ENCODE results near the gene KCNJ1. TPM values are rescaled to one million over a fixed set of nuclear protein-coding genes. Genes with fewer than 3 reads are reported as not detected.

The KCNJ1 gene
- total RNA-seq, 3 donors from 2014 or later (not counting 1 experiment from before 2014, with no cell fraction given), result not detected

DNA sequence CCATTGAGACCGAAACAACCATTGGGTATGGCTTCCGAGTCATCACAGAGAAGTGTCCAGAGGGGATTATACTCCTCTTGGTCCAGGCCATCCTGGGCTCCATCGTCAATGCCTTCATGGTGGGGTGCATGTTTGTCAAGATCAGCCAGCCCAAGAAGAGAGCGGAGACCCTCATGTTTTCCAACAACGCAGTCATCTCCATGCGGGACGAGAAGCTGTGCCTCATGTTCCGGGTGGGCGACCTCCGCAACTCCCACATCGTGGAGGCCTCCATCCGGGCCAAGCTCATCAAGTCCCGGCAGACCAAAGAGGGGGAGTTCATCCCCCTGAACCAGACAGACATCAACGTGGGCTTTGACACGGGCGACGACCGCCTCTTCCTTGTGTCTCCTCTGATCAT lies 44.6 kb upstream of the KCNJ1 start:
- H3K27me3 Mint-ChIP-seq (ENCODE audit: low read depth in 2 of 2), result peaks cover 54 to 67% of the 10 kb centered on the region in 2 donors
- intact Hi-C loops (cut with micrococcal nuclease), result no loop called here
- Histone ChIP-seq H3K9me3 (ENCODE audit: control insufficient read depth, insufficient read depth, low read length) (no peaks in the 10 kb centered on the region), H3K27me3 (ENCODE audit: control insufficient read depth, insufficient read depth, low read length) (peaks cover 18% of the 10 kb centered on the region), H3K27ac (ENCODE audit: low read length) (no peak overlapping the region), H3K36me3 (ENCODE audit: control insufficient read depth, insufficient read depth, low read length) (no peaks in the 10 kb centered on the region), H3K4me1 (ENCODE audit: control insufficient read depth, insufficient read depth, low read length) (peaks cover 6% of the 10 kb centered on the region), H3K4me3 (ENCODE audit: low read length) (no peak overlapping the region)
- no peaks in the 10 kb centered on the region for H3K4me1 Mint-ChIP-seq
- DNase-seq, result no peak
- 94% methylated on average over 18 of the region's 18 CpGs for WGBS (ENCODE audit: insufficient coverage)
- no peak overlapping the region for H3K27ac Mint-ChIP-seq
- H3K36me3 Mint-ChIP-seq, result no peaks in the 10 kb centered on the region
- no peak for ATAC-seq
- H3K9me3 Mint-ChIP-seq, result peaks cover 0 to 4% of the 10 kb centered on the region in 2 donors
- TF ChIP-seq, protein P1, sequence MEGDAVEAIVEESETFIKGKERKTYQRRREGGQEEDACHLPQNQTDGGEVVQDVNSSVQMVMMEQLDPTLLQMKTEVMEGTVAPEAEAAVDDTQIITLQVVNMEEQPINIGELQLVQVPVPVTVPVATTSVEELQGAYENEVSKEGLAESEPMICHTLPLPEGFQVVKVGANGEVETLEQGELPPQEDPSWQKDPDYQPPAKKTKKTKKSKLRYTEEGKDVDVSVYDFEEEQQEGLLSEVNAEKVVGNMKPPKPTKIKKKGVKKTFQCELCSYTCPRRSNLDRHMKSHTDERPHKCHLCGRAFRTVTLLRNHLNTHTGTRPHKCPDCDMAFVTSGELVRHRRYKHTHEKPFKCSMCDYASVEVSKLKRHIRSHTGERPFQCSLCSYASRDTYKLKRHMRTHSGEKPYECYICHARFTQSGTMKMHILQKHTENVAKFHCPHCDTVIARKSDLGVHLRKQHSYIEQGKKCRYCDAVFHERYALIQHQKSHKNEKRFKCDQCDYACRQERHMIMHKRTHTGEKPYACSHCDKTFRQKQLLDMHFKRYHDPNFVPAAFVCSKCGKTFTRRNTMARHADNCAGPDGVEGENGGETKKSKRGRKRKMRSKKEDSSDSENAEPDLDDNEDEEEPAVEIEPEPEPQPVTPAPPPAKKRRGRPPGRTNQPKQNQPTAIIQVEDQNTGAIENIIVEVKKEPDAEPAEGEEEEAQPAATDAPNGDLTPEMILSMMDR (IDR thresholded peaks at IDR 0.05), result no peak
- H3K4me3 Mint-ChIP-seq, result no peak overlapping the region

- no peak for DNase-seq
- Mint-ChIP-seq H3K27me3 (ENCODE audit: low read depth in 2 of 2) (peaks cover 56 to 69% of the 10 kb centered on the region in 2 donors), H3K4me1 (peaks cover 2% of the 10 kb centered on the region in 2 donors), H3K36me3 (no peaks in the 10 kb centered on the region), H3K9me3 (peaks cover 0 to 4% of the 10 kb centered on the region in 2 donors), H3K4me3 (no peak overlapping the region), H3K27ac (no peak overlapping the region)
- H3K9me3 ChIP-seq (ENCODE audit: control insufficient read depth, insufficient read depth, low read length), result no peaks in the 10 kb centered on the region
- no peaks in the 10 kb centered on the region for H3K36me3 ChIP-seq (ENCODE audit: control insufficient read depth, insufficient read depth, low read length)
- TF ChIP-seq, protein P1 (IDR thresholded peaks at IDR 0.05), result no peak
- ATAC-seq, result no peak
- intact Hi-C loops (cut with micrococcal nuclease), result no loop called here
- H3K27ac ChIP-seq (ENCODE audit: low read length), result no peak overlapping the region
- peaks cover 9% of the 10 kb centered on the region for H3K4me1 ChIP-seq (ENCODE audit: control insufficient read depth, insufficient read depth, low read length)
- H3K4me3 ChIP-seq (ENCODE audit: low read length), result no peak overlapping the region
- peaks cover 23% of the 10 kb centered on the region for H3K27me3 ChIP-seq (ENCODE audit: control insufficient read depth, insufficient read depth, low read length)
- 95% methylated on average over 17 of the region's 17 CpGs for WGBS (ENCODE audit: insufficient coverage)
These were observed 44.1 kb upstream of the KCNJ1 start for GRCh38 chr11:128911239-128911638.

DNA sequence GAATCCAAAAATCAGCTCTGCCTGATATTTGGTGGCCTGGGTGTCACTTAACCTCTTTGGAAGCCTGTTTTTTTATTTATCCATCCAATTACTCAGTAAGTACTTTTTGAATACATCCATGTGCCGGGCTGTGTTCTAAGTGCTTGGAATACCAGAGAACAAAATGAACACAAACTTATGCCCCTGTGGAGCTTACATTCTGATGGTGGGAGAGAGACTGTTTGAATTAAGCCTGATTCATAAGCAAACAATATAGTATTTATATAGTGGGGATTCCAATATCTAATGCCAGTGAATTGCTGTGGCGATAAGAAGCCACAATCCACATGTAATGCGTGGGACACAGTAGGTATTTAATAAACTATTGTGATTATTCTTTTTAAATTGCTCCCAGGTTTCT lies 43.5 kb upstream of the KCNJ1 start:
- intact Hi-C loops (cut with micrococcal nuclease), result no loop called here
- Histone ChIP-seq H3K27me3 (ENCODE audit: control insufficient read depth, insufficient read depth, low read length) (peaks cover 26% of the 10 kb centered on the region), H3K4me3 (ENCODE audit: low read length) (no peak overlapping the region), H3K4me1 (ENCODE audit: control insufficient read depth, insufficient read depth, low read length) (peaks cover 16% of the 10 kb centered on the region), H3K36me3 (ENCODE audit: control insufficient read depth, insufficient read depth, low read length) (no peaks in the 10 kb centered on the region), H3K27ac (ENCODE audit: low read length) (no peak overlapping the region), H3K9me3 (ENCODE audit: control insufficient read depth, insufficient read depth, low read length) (no peaks in the 10 kb centered on the region)
- H3K4me3 Mint-ChIP-seq, result no peak overlapping the region
- ATAC-seq, result no peak
- no peak for DNase-seq
- peaks cover 0 to under 1% of the 10 kb centered on the region in 2 donors for H3K9me3 Mint-ChIP-seq
- H3K27me3 Mint-ChIP-seq (ENCODE audit: low read depth in 2 of 2), result peaks cover 53 to 66% of the 10 kb centered on the region in 2 donors
- H3K4me1 Mint-ChIP-seq, result peaks cover 8 to 9% of the 10 kb centered on the region in 2 donors
- no peak overlapping the region for H3K27ac Mint-ChIP-seq
- no peaks in the 10 kb centered on the region for H3K36me3 Mint-ChIP-seq
- TF ChIP-seq, protein P1 (IDR thresholded peaks at IDR 0.05), result no peak
- WGBS (ENCODE audit: insufficient coverage), result 92% methylated on average over 1 of the region's 3 CpGs

DNA sequence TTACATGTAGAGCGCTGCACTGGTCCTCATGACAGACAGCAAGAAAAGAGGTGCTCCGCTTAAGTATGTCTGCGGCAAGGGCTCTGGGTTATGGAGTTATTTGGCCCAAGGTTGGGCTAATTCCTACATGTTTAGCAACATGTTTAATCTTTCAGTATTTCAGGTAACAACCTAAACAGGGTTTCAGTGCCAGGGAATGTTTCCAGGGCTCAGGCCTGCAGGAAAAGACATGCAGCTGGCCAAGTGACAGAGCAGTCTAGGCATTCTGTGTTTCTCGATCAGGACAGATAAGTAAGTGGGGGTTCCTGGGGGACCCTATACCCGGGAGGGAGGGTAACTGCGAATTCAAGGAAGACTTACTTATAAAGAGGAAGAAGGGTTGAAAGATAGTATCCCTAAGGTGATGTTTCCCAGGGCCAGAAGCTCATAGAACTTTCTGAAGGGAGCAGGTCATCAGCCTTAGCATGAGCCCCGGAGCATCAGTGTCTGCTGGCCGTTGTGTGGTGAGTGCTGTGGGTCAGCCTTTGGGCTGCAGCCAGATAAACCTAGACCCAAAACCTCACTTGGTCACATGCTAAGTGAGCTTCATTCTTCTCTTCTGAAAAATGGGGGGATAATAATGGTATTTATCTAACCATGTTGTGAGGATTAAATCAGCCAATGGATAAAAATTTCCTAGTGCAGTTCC lies 42.5 kb upstream of the KCNJ1 start:
- intact Hi-C loops (cut with micrococcal nuclease), result no loop called here

More for the DNA sequence above, 42.5 kb upstream of the KCNJ1 start:
- Histone ChIP-seq H3K27me3 (ENCODE audit: control insufficient read depth, insufficient read depth, low read length) (peaks cover 31% of the 10 kb centered on the region), H3K27ac (ENCODE audit: low read length) (no peak overlapping the region), H3K4me3 (ENCODE audit: low read length) (no peak overlapping the region), H3K4me1 (ENCODE audit: control insufficient read depth, insufficient read depth, low read length) (peaks cover 25% of the 10 kb centered on the region), H3K36me3 (ENCODE audit: control insufficient read depth, insufficient read depth, low read length) (no peaks in the 10 kb centered on the region), H3K9me3 (ENCODE audit: control insufficient read depth, insufficient read depth, low read length) (no peaks in the 10 kb centered on the region)
- H3K27ac Mint-ChIP-seq, result no peak overlapping the region
- DNase-seq (no peak), ATAC-seq (no peak)
- WGBS (ENCODE audit: insufficient coverage), result 62% methylated on average over 8 of the region's 8 CpGs
- TF ChIP-seq, protein P1 (IDR thresholded peaks at IDR 0.05), result no peak
- no peaks in the 10 kb centered on the region for H3K36me3 Mint-ChIP-seq
- H3K27me3 Mint-ChIP-seq (ENCODE audit: low read depth in 2 of 2), result peaks cover 48 to 63% of the 10 kb centered on the region in 2 donors
- no peaks in the 10 kb centered on the region for H3K9me3 Mint-ChIP-seq
- H3K4me1 Mint-ChIP-seq, result peaks cover 8 to 15% of the 10 kb centered on the region in 2 donors
- H3K4me3 Mint-ChIP-seq, result no peak overlapping the region

Data from natural killer cell (primary cell).